HG03342 (cell line): ENCODE measurements around the gene NELFA.

Experiments
- ATAC-seq: cut with Tn5 transposase; IDR thresholded peaks from one replicate; pipeline ENCODE4 v1.9.1; 2021; ENCODE audit warnings: mild to moderate bottlenecking, moderate library complexity; ENCODE audit not compliant: unreplicated experiment

Gene NELFA

GRCh38 chr4:1969928-1970723 is 38.6 kb downstream of the NELFA start:
- no peak for ATAC-seq

GRCh38 chr4:1968686-1969295 is 40.0 kb downstream of the NELFA start:
- no peak for ATAC-seq

- no peak for ATAC-seq
These were observed 41.1 kb downstream of the NELFA start for GRCh38 chr4:1967512-1968149.

- no peak for ATAC-seq
These were observed 43.8 kb downstream of the NELFA start for GRCh38 chr4:1964971-1965370.

- no peak for ATAC-seq
These were observed 44.3 kb downstream of the NELFA start for GRCh38 chr4:1964443-1964842.

- ATAC-seq, result no peak
These were observed 45.8 kb downstream of the NELFA start for GRCh38 chr4:1962980-1963379.

GRCh38 chr4:1961563-1961962 is 47.2 kb downstream of the NELFA start:
- ATAC-seq, result no peak

- no peak for ATAC-seq
These were observed 47.7 kb downstream of the NELFA start for GRCh38 chr4:1961038-1961437.

GRCh38 chr4:1960170-1960825 is 48.5 kb downstream of the NELFA start:
- ATAC-seq, result no peak

- ATAC-seq, result no peak
These were observed 49.7 kb downstream of the NELFA start for GRCh38 chr4:1959104-1959384.

GRCh38 chr4:1958276-1959103 is 50.3 kb downstream of the NELFA start:
- no peak for ATAC-seq

GRCh38 chr4:1956631-1957030 is 52.1 kb downstream of the NELFA start:
- ATAC-seq, result no peak

GRCh38 chr4:1953335-1953734 is 55.4 kb downstream of the NELFA start:
- no peak for ATAC-seq

- no peak for ATAC-seq
These were observed 56.1 kb downstream of the NELFA start for GRCh38 chr4:1952719-1953118.

GRCh38 chr4:1952058-1952700 is 56.6 kb downstream of the NELFA start:
- ATAC-seq, result no peak

- no peak for ATAC-seq
These were observed 58.4 kb downstream of the NELFA start for GRCh38 chr4:1950369-1950768.

GRCh38 chr4:1948892-1949436 is 59.8 kb downstream of the NELFA start:
- ATAC-seq, result no peak

- no peak for ATAC-seq
These were observed 60.5 kb downstream of the NELFA start for GRCh38 chr4:1948232-1948631.

GRCh38 chr4:1945912-1946311 is 62.9 kb downstream of the NELFA start:
- no peak for ATAC-seq
